GM10248 (cell line): ENCODE measurements around the gene KHDRBS2.

Experiments
- CTCF ChIA-PET: fragments of 300-600 bp; sonication (Branson Sonifier 250); formaldehyde crosslinking; extraction: SDS; loops from one replicate; lab custom pipeline; 2021; ENCODE audit warnings: antibody characterized with exemption; lab: Yijun Ruan, JAX
- POLR2A ChIA-PET: fragments of 350-650 bp; sonication (Branson Sonifier 250); formaldehyde crosslinking; extraction: SDS; loops from one replicate; lab custom pipeline; 2020; ENCODE audit warnings: antibody characterized with exemption; lab: Yijun Ruan, JAX
- DNase-seq: peaks from one replicate; pipeline ENCODE4 v3.0.0; 2012; ENCODE audit errors: extremely low spot score
- CTCF ChIP-seq: IDR thresholded peaks from 2 replicates; pipeline ENCODE4 v1.5.1; 2012; ENCODE audit warnings: mild to moderate bottlenecking, low read depth; ENCODE audit errors: extremely low read depth, missing control alignments, control extremely low read depth

Gene KHDRBS2

GRCh38 chr6:62102387-62102786 is 183.6 kb downstream of the KHDRBS2 start:
- ChIA-PET POLR2A (no interaction called here), CTCF (interaction anchor here (1.1 to 1.2 kb wide), 2 partner anchors 29 to 32 kb away, joined by 3 to 4 read pairs; no protein-coding TSS in a partner anchor)
- DNase-seq = no peak
- no peak for TF ChIP-seq CTCF

DNA sequence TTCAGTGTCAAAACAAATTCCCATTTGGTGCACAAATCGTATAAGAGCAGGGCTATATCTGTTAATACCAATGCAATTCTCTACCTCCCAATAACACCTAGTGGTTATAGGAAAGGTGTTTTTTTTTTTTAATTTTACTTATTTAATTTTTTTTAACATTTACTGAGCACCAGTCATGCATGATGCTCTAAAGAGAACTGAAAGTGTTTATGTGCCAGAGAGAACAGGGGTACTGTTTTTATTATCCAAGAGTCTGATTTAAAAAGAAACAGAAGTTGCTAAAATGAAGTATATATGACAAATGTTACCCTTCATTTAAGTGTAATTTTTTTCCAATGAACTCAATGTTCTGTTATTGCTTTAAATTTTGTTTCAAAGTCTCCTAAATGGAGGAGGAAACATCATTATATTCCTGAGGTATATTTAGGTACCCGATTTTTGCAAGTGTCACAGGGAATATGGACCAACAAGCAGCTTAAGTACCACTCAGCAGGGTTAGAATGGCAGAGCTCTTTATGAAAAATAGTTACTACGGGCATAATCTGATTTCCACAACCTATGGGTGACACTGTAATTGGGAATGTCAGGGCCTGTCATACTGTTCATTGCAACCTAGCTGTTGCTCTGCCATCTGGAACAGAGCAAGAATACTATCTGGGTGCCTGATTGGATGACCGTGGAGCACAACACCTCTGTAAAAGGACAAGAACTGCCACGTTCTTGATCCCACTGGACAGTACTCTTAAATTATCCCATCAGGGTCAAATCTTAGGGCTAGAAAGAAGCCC is 195.4 kb downstream of the KHDRBS2 start:
- DNase-seq = no peak
- ChIA-PET CTCF (no interaction called here), POLR2A (no interaction called here)
- TF ChIP-seq CTCF = no peak

- no peak for DNase-seq
- POLR2A ChIA-PET = no interaction called here
- no peak for TF ChIP-seq CTCF
- CTCF ChIA-PET = no interaction called here
Measured at GRCh38 chr6:62089781-62090180, 196.2 kb downstream of the KHDRBS2 start.

DNA sequence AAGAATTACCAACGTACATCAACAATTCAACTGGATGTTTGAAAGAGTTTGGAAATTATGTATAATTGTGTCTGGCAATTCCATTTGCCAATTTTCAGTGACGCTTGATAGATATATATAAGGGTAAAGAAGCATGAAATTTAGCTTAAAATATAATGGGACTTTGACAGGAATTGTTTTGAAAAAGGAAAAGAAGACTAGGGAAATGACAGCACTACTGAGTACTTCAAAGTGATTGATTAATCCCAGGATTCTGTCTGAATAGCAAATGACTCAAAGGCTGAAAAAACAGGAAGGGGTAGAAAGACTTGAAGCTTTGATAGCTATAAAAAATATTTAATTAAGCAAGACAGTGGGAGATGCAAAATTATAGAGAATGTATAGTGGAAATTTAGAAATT is 200.0 kb downstream of the KHDRBS2 start:
- ChIA-PET CTCF (no interaction called here), POLR2A (no interaction called here)
- no peak for DNase-seq
- no peak for TF ChIP-seq CTCF

GRCh38 chr6:62075869-62076268 is 210.2 kb downstream of the KHDRBS2 start:
- no peak for DNase-seq
- no peak for TF ChIP-seq CTCF
- ChIA-PET POLR2A (no interaction called here), CTCF (no interaction called here)

- CTCF ChIA-PET = no interaction called here
- DNase-seq = no peak
Measured at GRCh38 chr6:62059901-62060300, 226.1 kb downstream of the KHDRBS2 start.

More at GRCh38 chr6:62059901-62060300, 226.1 kb downstream of the KHDRBS2 start:
- TF ChIP-seq CTCF = no peak
- POLR2A ChIA-PET = no interaction called here
